OCI-LY7 (cell line): ENCODE measurements around the gene NFE2L1. TPM values are rescaled to one million over a fixed set of nuclear protein-coding genes. Genes with fewer than 3 reads are reported as not detected.

Experiments used
- BruUV-seq: library from RNA; stranded (reverse); fragments of 400-500 nt; replicated peaks from 2 replicates; lab custom pipeline; 2021; lab: Mats Ljungman, UMichigan
- CTCF ChIA-PET: fragments of 300-600 bp; sonication (Branson Sonifier 250); formaldehyde crosslinking; loops from one replicate; lab custom pipeline; 2022; ENCODE audit warnings: antibody characterized with exemption; ENCODE audit not compliant: unreplicated experiment; lab: Charles Lee
- POLR2A ChIA-PET: fragments of 300-600 bp; sonication (Branson Sonifier 250); formaldehyde crosslinking; loops from one replicate; lab custom pipeline; 2022; ENCODE audit warnings: antibody characterized with exemption; lab: Charles Lee
- DNase-seq: peaks from one replicate; pipeline ENCODE4 v3.0.0-alpha.2; 2015; ENCODE audit warnings: low spot score
- H2AFZ ChIP-seq: fragments of 200-600 bp; sonication (generic), shearing (Covaris generic); 2 replicates; pipeline ENCODE4 v1.6.1; 2014; ENCODE audit warnings: mild to moderate bottlenecking, antibody characterized with exemption, low read length, moderate library complexity
- H3K27ac ChIP-seq: fragments of 200-600 bp; sonication (generic); 2 replicates; pipeline ENCODE4 v1.5.1; 2014; ENCODE audit warnings: mixed run types, low read depth, mild to moderate bottlenecking, moderate library complexity, low read length, inconsistent platforms; ENCODE audit not compliant: poor library complexity, severe bottlenecking
- H3K36me3 ChIP-seq: fragments of 200-600 bp; sonication (generic); 2 replicates; pipeline ENCODE4 v1.6.1; 2014; ENCODE audit warnings: mild to moderate bottlenecking, antibody characterized with exemption, low read length, moderate library complexity, mixed read lengths; ENCODE audit not compliant: insufficient read depth
- H3K4me1 ChIP-seq: fragments of 200-600 bp; sonication (generic); 2 replicates; pipeline ENCODE4 v1.5.1; 2014; ENCODE audit warnings: mild to moderate bottlenecking, low read length; ENCODE audit not compliant: insufficient read depth, poor library complexity, severe bottlenecking
- H3K4me2 ChIP-seq: fragments of 200-600 bp; sonication (generic); 2 replicates; pipeline ENCODE4 v1.6.1; 2014; ENCODE audit warnings: mild to moderate bottlenecking, low read length
- H3K4me3 ChIP-seq: fragments of 200-600 bp; sonication (generic); 2 replicates; pipeline ENCODE4 v1.5.1; 2014; ENCODE audit warnings: mild to moderate bottlenecking, low read depth, low read length; ENCODE audit not compliant: poor library complexity, severe bottlenecking
- H3K79me2 ChIP-seq: fragments of 200-600 bp; sonication (generic); 2 replicates; pipeline ENCODE4 v1.6.1; 2016; ENCODE audit warnings: low read depth, mild to moderate bottlenecking, low read length, moderate library complexity, mixed read lengths; ENCODE audit not compliant: insufficient read depth
- H3K9me2 ChIP-seq: fragments of 200-600 bp; sonication (generic); 2 replicates; pipeline ENCODE4 v1.6.1; 2016; ENCODE audit warnings: mild to moderate bottlenecking, low read length, mixed read lengths; ENCODE audit not compliant: insufficient read depth
- H3K9me3 ChIP-seq: fragments of 200-600 bp; sonication (generic); 2 replicates; pipeline ENCODE4 v1.6.1; 2014; ENCODE audit warnings: mild to moderate bottlenecking, mixed run types, low read length, mixed read lengths
- H4K20me1 ChIP-seq: fragments of 200-600 bp; sonication (generic); 2 replicates; pipeline ENCODE4 v1.6.1; 2014; ENCODE audit warnings: mild to moderate bottlenecking, antibody characterized with exemption, low read length, moderate library complexity, mixed read lengths; ENCODE audit not compliant: insufficient read depth
- CTCF ChIP-seq: fragments of 200-600 bp; sonication (generic); conservative IDR thresholded peaks from 2 replicates; pipeline ENCODE4 v1.5.1; 2014; ENCODE audit warnings: mild to moderate bottlenecking, antibody characterized with exemption, low read length, moderate library complexity, mixed read lengths
- EZH2phosphoT487 ChIP-seq: fragments of 200-600 bp; sonication (generic); IDR thresholded peaks from 2 replicates; pipeline ENCODE4 v1.6.1; 2018; ENCODE audit warnings: low read depth, borderline replicate concordance, mild to moderate bottlenecking, mixed run types, antibody characterized with exemption, low read length, moderate library complexity, mixed read lengths
- intact Hi-C: fragments of 100-400 bp; cut with micrococcal nuclease; formaldehyde crosslinking; loops from one replicate; pipeline ENCODE4 v1.10.0; 2022; ENCODE audit not compliant: unreplicated experiment
- total RNA-seq, 2 experiments: library from RNA; depleted of rRNA in 1 of 2; stranded (reverse); fragments of >200 nt in 1 of 2; shearing (Covaris generic) in 1 of 2; gene quantifications; 2 replicates each; pipeline ENCODE4 v1.2.3, GENCODE V29; 2014 to 2022

The NFE2L1 gene
- total RNA-seq, 2 experiments from 2014 or later: 42.3 to 106 TPM

- ChIA-PET CTCF (interaction anchor here (0.5 to 0.6 kb wide), 2 partner anchors 29 to 95 kb away, joined by 3 read pairs; no protein-coding TSS in a partner anchor), POLR2A (interaction anchor here (1.2 to 1.5 kb wide), 2 partner anchors 20 to 27 kb away, joined by 3 to 4 read pairs; partner anchors contain the start of gene NFE2L1)
Measured at GRCh38 chr17:48027322-48027981, 20.7 kb upstream of the NFE2L1 start.

GRCh38 chr17:48028736-48029135, 19.4 kb upstream of the NFE2L1 start:
- no TSS peak for BruUV-seq
- peaks cover 22% of the 10 kb centered on the region for H3K4me1 ChIP-seq
- H3K9me2 ChIP-seq: no peaks in the 10 kb centered on the region
- no peaks in the 10 kb centered on the region for H3K36me3 ChIP-seq
- ChIA-PET POLR2A (interaction anchor here (0.7 kb wide), 1 partner anchor 52 kb away, joined by 3 read pairs; no protein-coding TSS in a partner anchor), CTCF (no interaction called here)
- H4K20me1 ChIP-seq: no peaks in the 10 kb centered on the region
- TF ChIP-seq EZH2phosphoT487 (no peak), CTCF (no peak)
- DNase-seq: no peak
- no peak overlapping the region for H3K4me2 ChIP-seq
- H3K9me3 ChIP-seq: no peaks in the 10 kb centered on the region
- no peak overlapping the region for H3K4me3 ChIP-seq
- H2AFZ ChIP-seq: no peak overlapping the region
- no peak overlapping the region for H3K27ac ChIP-seq
- no peaks in the 10 kb centered on the region for H3K79me2 ChIP-seq
- intact Hi-C loops: loop anchor here (5.0 kb wide), 1 partner anchor 589 kb away; the partner anchor contains the start of gene HOXB8

More at GRCh38 chr17:48027322-48027981, 20.7 kb upstream of the NFE2L1 start:
- Histone ChIP-seq H3K4me3 (no peak overlapping the region), H3K4me2 (no peak overlapping the region), H3K4me1 (peaks cover 32% of the 10 kb centered on the region), H3K36me3 (no peaks in the 10 kb centered on the region), H3K79me2 (no peaks in the 10 kb centered on the region), H3K27ac (no peak overlapping the region), H3K9me2 (no peaks in the 10 kb centered on the region), H4K20me1 (no peaks in the 10 kb centered on the region), H3K9me3 (no peaks in the 10 kb centered on the region), H2AFZ (no peak overlapping the region)
- BruUV-seq: no TSS peak
- no peak for DNase-seq
- TF ChIP-seq EZH2phosphoT487 (no peak), CTCF (no peak)
- intact Hi-C loops: loop anchor here (5.0 kb wide), 1 partner anchor 590 kb away; the partner anchor contains the start of gene HOXB8

- peaks cover 10% of the 10 kb centered on the region for H3K4me1 ChIP-seq
- BruUV-seq: no TSS peak
- H4K20me1 ChIP-seq: no peaks in the 10 kb centered on the region
- H3K9me3 ChIP-seq: no peaks in the 10 kb centered on the region
- H3K4me2 ChIP-seq: no peak overlapping the region
- CTCF ChIA-PET: no interaction called here
- intact Hi-C loops: no loop called here
- TF ChIP-seq EZH2phosphoT487 (no peak), CTCF (no peak)
- no peak overlapping the region for H3K4me3 ChIP-seq
- DNase-seq: no peak
- H2AFZ ChIP-seq: no peak overlapping the region
- POLR2A ChIA-PET: no interaction called here
- no peaks in the 10 kb centered on the region for H3K9me2 ChIP-seq
- H3K27ac ChIP-seq: no peak overlapping the region
- no peaks in the 10 kb centered on the region for H3K36me3 ChIP-seq
- H3K79me2 ChIP-seq: no peaks in the 10 kb centered on the region
Measured at GRCh38 chr17:48030531-48030930, 17.6 kb upstream of the NFE2L1 start.
